Hematopoietic multipotent progenitor cell (in vitro differentiated cells): Measurements from ENCODE around the gene SMAD4. TPM values are rescaled to one million over a fixed set of nuclear protein-coding genes. Genes with fewer than 3 reads are reported as not detected.
"Not testable (repeated sequence)": the region's sequence is repeated elsewhere in the genome, so short reads cannot be mapped to it uniquely, and the experiment has no call there.

ENCODE experiments used
- DNase-seq, 3 donors: peaks; one replicate each; pipeline ENCODE4 v3.0.0-alpha.2; 2011 to 2015; ENCODE audit warnings: low read depth in 2 of 3, low spot score in 2 of 3
- total RNA-seq: library from RNA; depleted of rRNA; stranded (reverse); fragments of >200 nt; gene quantifications from one replicate; pipeline ENCODE4 v1.2.3, GENCODE V29; 2012

Gene SMAD4
- total RNA-seq, result 163 TPM

- peak; percentile 95 to 97 (median 96) for DNase-seq
These were observed at the start of gene SMAD4 for GRCh38 chr18:51029694-51030536. TSS of gene SMAD4 (plus strand) at chr18:51030213. CDS start at chr18:51047047, 16,834 bp downstream.

GRCh38 chr18:50981381-50981780, 48.6 kb upstream of the SMAD4 start:
- DNase-seq, result no peak

- DNase-seq, result no peak
These were observed 47.8 kb upstream of the SMAD4 start for GRCh38 chr18:50982086-50982801.

GRCh38 chr18:50982802-50983179, 47.2 kb upstream of the SMAD4 start:
- peak in 1 of 3 donors; percentile 20 for DNase-seq

- DNase-seq, result no peak
These were observed 43.5 kb upstream of the SMAD4 start for GRCh38 chr18:50986360-50987087.

GRCh38 chr18:50987261-50987660, 42.8 kb upstream of the SMAD4 start:
- DNase-seq, result no peak

GRCh38 chr18:50989711-50990110, 40.3 kb upstream of the SMAD4 start:
- DNase-seq, result no peak

- no peak for DNase-seq
These were observed 37.7 kb upstream of the SMAD4 start for GRCh38 chr18:50992351-50992762.

- no peak for DNase-seq
These were observed 36.0 kb upstream of the SMAD4 start for GRCh38 chr18:50994031-50994430.

- DNase-seq, result not testable (repeated sequence)
These were observed 26.8 kb upstream of the SMAD4 start for GRCh38 chr18:51003174-51003573.

- no peak for DNase-seq
These were observed 23.8 kb upstream of the SMAD4 start for GRCh38 chr18:51006061-51006818.

GRCh38 chr18:51006948-51007789, 22.8 kb upstream of the SMAD4 start:
- DNase-seq, result no peak

GRCh38 chr18:51007790-51008139, 22.2 kb upstream of the SMAD4 start:
- DNase-seq, result no peak

GRCh38 chr18:51009072-51009471, 20.9 kb upstream of the SMAD4 start:
- DNase-seq, result no peak

GRCh38 chr18:51010218-51010617, 19.8 kb upstream of the SMAD4 start:
- no peak for DNase-seq

- no peak for DNase-seq
These were observed 18.3 kb upstream of the SMAD4 start for GRCh38 chr18:51011709-51012108.

- DNase-seq, result no peak
These were observed 17.6 kb upstream of the SMAD4 start for GRCh38 chr18:51012441-51012840.

GRCh38 chr18:51013259-51013658, 16.8 kb upstream of the SMAD4 start:
- no peak for DNase-seq

- no peak for DNase-seq
These were observed 12.7 kb upstream of the SMAD4 start for GRCh38 chr18:51017140-51017879.
